CMK (cell line): ENCODE results near the gene BLTP3B.
"Not testable (repeated sequence)": the region's sequence is repeated elsewhere in the genome, so short reads cannot be mapped to it uniquely, and the experiment has no call there.

Source experiments
- DNase-seq: peaks from one replicate; pipeline ENCODE4 v3.0.0-alpha.2; 2010; ENCODE audit warnings: low read depth

Gene BLTP3B

GRCh38 chr12:100142851-100143559 is at the start of gene BLTP3B:
Gene BLTP3B, minus strand, starts transcription at chr12:100142874. Its CDS starts 239 bp downstream, at chr12:100142635.
- no peak for DNase-seq

GRCh38 chr12:100189636-100190394 is 47.1 kb upstream of the BLTP3B start:
- no peak for DNase-seq

GRCh38 chr12:100188888-100189635 is 46.4 kb upstream of the BLTP3B start:
- DNase-seq, result not testable (repeated sequence)

- no peak for DNase-seq
Measured at GRCh38 chr12:100187857-100188519, 45.3 kb upstream of the BLTP3B start.

- DNase-seq, result no peak
Measured at GRCh38 chr12:100187068-100187467, 44.4 kb upstream of the BLTP3B start.

GRCh38 chr12:100186071-100186470 is 43.4 kb upstream of the BLTP3B start:
- DNase-seq, result no peak

- DNase-seq, result no peak
Measured at GRCh38 chr12:100185361-100185894, 42.8 kb upstream of the BLTP3B start.

- no peak for DNase-seq
Measured at GRCh38 chr12:100184549-100185145, 42.0 kb upstream of the BLTP3B start.

- no peak for DNase-seq
Measured at GRCh38 chr12:100179252-100179651, 36.6 kb upstream of the BLTP3B start.

GRCh38 chr12:100176493-100176892 is 33.8 kb upstream of the BLTP3B start:
- not testable (repeated sequence) for DNase-seq

- no peak for DNase-seq
Measured at GRCh38 chr12:100174495-100174894, 31.8 kb upstream of the BLTP3B start.

- DNase-seq, result no peak
Measured at GRCh38 chr12:100173111-100173510, 30.4 kb upstream of the BLTP3B start.

- DNase-seq, result no peak
Measured at GRCh38 chr12:100171248-100171647, 28.6 kb upstream of the BLTP3B start.

- DNase-seq, result no peak
Measured at GRCh38 chr12:100170313-100170858, 27.7 kb upstream of the BLTP3B start.

- no peak for DNase-seq
Measured at GRCh38 chr12:100169345-100169744, 26.7 kb upstream of the BLTP3B start.

- no peak for DNase-seq
Measured at GRCh38 chr12:100168562-100168961, 25.9 kb upstream of the BLTP3B start.

GRCh38 chr12:100166232-100166631 is 23.6 kb upstream of the BLTP3B start:
- DNase-seq, result no peak

GRCh38 chr12:100165356-100165755 is 22.7 kb upstream of the BLTP3B start:
- DNase-seq, result no peak

GRCh38 chr12:100164153-100164704 is 21.6 kb upstream of the BLTP3B start:
- DNase-seq, result no peak

GRCh38 chr12:100163416-100164152 is 20.9 kb upstream of the BLTP3B start:
- peak; percentile 33 for DNase-seq
